HFF-Myc (cell line): ENCODE measurements around the gene GADD45A.
A peak's percentile ranks its signal among the peaks of the same experiment; 100 is the strongest.

ENCODE experiments used
- DNase-seq: peaks from one replicate; pipeline ENCODE4 v3.0.0-alpha.2; 2011; ENCODE audit warnings: low read depth; ENCODE audit errors: extremely low read depth
- H3K4me3 ChIP-seq: replicated peaks from 2 replicates; pipeline ENCODE4 v1.5.1; 2011; ENCODE audit warnings: low read depth, mild to moderate bottlenecking, control low read depth, low read length
- CTCF ChIP-seq: IDR thresholded peaks from 2 replicates; pipeline ENCODE4 v1.5.1; 2012; ENCODE audit warnings: mild to moderate bottlenecking, low read depth, low read length, control low read depth; ENCODE audit errors: missing control alignments

Gene GADD45A

GRCh38 chr1:67687649-67688048 lies 2.6 kb downstream of the GADD45A start:
- H3K4me3 ChIP-seq, result peak overlapping the region; percentile 99
- no peak for DNase-seq
- TF ChIP-seq CTCF, result no peak

- no peak for DNase-seq
- TF ChIP-seq CTCF, result no peak
- H3K4me3 ChIP-seq, result peak overlapping the region; percentile 99
Measured at GRCh38 chr1:67688526-67689219, 3.7 kb downstream of the GADD45A start.

- TF ChIP-seq CTCF, result no peak
- no peak for DNase-seq
- H3K4me3 ChIP-seq, result peak overlapping the region; percentile 99; the same call in 1 of the 2 replicates
Measured at GRCh38 chr1:67689267-67690017, 4.4 kb downstream of the GADD45A start.

- H3K4me3 ChIP-seq, result no peak overlapping the region
- TF ChIP-seq CTCF, result no peak
- no peak for DNase-seq
Measured at GRCh38 chr1:67690018-67690363, 5.0 kb downstream of the GADD45A start.

GRCh38 chr1:67690411-67690810 lies 5.4 kb downstream of the GADD45A start:
- no peak overlapping the region for H3K4me3 ChIP-seq
- TF ChIP-seq CTCF, result no peak
- DNase-seq, result no peak

GRCh38 chr1:67691712-67692111 lies 6.7 kb downstream of the GADD45A start:
- H3K4me3 ChIP-seq, result no peak overlapping the region
- no peak for DNase-seq
- no peak for TF ChIP-seq CTCF

- no peak for DNase-seq
- no peak for TF ChIP-seq CTCF
- no peak overlapping the region for H3K4me3 ChIP-seq
Measured at GRCh38 chr1:67695963-67696362, 11.0 kb downstream of the GADD45A start.
